Kidney epithelial cell (primary cell): ENCODE measurements around the gene PIGR. TPM values are rescaled to one million over a fixed set of nuclear protein-coding genes. Genes with fewer than 3 reads are reported as not detected.

Experiments used
- DNase-seq: peaks from one replicate; pipeline ENCODE4 v3.0.0-alpha.2; 2010; ENCODE audit warnings: low read depth
- H3K27me3 ChIP-seq: 2 replicates; pipeline ENCODE4 v1.6.0; 2011; ENCODE audit warnings: low read length; ENCODE audit not compliant: control insufficient read depth, insufficient read depth
- H3K36me3 ChIP-seq: 2 replicates; pipeline ENCODE4 v1.5.1; 2011; ENCODE audit warnings: low read length; ENCODE audit not compliant: control insufficient read depth, insufficient read depth
- H3K4me3 ChIP-seq: 2 replicates; pipeline ENCODE4 v1.5.1; 2011; ENCODE audit warnings: low read depth, mild to moderate bottlenecking, control low read depth, low read length
- total RNA-seq: library from RNA; depleted of rRNA; stranded (reverse); fragments of >200 nt; gene quantifications from 2 replicates; pipeline ENCODE4 v1.2.3, GENCODE V29; 2015
- TF ChIP-seq, protein P1 (sequence below): IDR thresholded peaks from 2 replicates; pipeline ENCODE4 v1.5.1; 2011; ENCODE audit warnings: mild to moderate bottlenecking, moderate library complexity, low read length, control low read depth, inconsistent platforms; ENCODE audit not compliant: insufficient read depth, poor library complexity, severe bottlenecking

Gene PIGR
- total RNA-seq, 1 donor from 2014 or later, result not detected

- H3K36me3 ChIP-seq, result no peaks in the 10 kb centered on the region
- no peak overlapping the region for H3K4me3 ChIP-seq
- no peaks in the 10 kb centered on the region for H3K27me3 ChIP-seq
- DNase-seq, result no peak
- TF ChIP-seq, protein P1, sequence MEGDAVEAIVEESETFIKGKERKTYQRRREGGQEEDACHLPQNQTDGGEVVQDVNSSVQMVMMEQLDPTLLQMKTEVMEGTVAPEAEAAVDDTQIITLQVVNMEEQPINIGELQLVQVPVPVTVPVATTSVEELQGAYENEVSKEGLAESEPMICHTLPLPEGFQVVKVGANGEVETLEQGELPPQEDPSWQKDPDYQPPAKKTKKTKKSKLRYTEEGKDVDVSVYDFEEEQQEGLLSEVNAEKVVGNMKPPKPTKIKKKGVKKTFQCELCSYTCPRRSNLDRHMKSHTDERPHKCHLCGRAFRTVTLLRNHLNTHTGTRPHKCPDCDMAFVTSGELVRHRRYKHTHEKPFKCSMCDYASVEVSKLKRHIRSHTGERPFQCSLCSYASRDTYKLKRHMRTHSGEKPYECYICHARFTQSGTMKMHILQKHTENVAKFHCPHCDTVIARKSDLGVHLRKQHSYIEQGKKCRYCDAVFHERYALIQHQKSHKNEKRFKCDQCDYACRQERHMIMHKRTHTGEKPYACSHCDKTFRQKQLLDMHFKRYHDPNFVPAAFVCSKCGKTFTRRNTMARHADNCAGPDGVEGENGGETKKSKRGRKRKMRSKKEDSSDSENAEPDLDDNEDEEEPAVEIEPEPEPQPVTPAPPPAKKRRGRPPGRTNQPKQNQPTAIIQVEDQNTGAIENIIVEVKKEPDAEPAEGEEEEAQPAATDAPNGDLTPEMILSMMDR, result no peak
Measured at GRCh38 chr1:206937425-206937824, 8.8 kb downstream of the PIGR start.

DNA sequence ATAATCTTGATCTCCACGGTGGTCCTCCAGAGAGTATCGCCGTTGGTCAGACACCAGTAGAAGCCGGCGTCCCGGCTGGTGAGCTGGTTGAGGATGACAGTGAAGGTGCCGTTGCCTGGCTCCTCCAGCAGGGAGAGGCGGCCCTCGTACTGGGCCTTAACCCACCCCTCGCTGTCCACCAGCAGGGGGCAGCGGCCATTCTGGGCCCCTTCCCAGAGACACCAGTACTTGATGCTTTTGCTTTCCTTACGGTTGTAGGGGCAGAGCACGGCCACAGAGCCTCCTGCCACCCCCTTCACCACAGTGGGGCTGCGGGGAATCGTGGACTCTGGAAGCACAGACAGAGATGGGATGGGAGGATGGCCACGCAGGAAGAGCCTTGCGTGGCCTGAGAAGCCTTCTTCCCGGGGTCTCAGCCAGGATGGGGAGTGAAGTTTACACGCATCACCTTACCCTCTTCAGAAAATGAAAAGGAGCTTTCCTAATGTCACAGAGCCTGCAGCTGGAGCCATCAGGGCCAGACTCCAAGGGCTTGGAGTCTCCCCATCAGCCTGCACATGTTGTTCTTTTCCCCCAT, 10.7 kb downstream of the PIGR start:
- TF ChIP-seq, protein P1, result peak; percentile 61
- no peak overlapping the region for H3K4me3 ChIP-seq
- H3K36me3 ChIP-seq, result no peaks in the 10 kb centered on the region
- no peak for DNase-seq
- H3K27me3 ChIP-seq, result no peaks in the 10 kb centered on the region

DNA sequence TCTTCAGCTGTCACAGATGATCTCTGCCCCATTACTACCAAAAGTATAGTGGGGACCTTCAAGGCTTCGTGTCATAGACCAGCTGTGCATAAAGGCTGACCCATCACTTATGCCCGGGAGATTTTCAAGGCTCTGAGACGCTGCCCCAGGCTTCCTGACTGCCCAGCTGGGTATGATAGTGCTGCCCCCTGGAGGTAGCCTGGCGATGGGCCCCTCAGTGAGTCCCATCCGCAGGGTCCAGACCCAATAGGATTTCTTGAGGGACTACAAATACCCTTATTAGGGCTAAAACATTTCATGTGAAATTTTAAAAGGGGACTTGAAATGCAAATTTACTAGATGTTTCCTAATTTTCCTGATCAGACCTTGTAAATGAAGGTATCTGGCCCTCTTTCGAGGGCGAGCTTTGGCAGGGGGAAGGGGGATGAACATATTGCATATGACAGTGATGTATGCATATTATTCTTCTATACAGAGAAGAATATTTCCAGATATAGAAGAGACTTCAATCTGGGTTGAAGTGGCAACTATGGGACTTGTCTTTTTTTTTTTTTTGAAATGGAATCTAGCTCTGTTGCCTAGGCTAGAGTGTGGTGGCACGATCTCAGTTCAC, 12.8 kb downstream of the PIGR start:
- Histone ChIP-seq H3K36me3 (no peaks in the 10 kb centered on the region), H3K27me3 (no peaks in the 10 kb centered on the region), H3K4me3 (no peak overlapping the region)
- no peak for DNase-seq
- TF ChIP-seq, protein P1, result peak; percentile 46

DNA sequence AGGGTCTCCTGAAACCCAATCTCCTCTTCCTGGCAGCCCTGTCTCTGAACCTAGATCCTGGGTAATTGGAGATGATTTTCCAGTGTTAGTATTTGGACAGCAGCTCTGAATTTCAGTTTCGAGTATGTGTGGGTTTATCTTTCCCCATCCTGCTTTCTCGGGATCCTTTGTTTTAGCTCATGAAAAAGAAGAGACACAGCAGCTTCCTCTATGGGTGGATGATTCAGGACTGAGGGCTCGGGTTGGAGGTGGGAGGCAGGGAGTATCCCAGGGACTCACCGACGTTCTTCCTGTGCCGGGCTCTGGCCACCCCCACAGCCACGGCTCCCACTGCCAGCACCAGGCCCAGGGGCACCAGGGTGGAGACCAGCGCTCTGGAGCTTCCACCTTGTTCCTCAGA, 14.1 kb downstream of the PIGR start:
- TF ChIP-seq, protein P1, result no peak

GRCh38 chr1:206931709-206932108, 14.6 kb downstream of the PIGR start:
- no peak for DNase-seq
- Histone ChIP-seq H3K36me3 (no peaks in the 10 kb centered on the region), H3K27me3 (no peaks in the 10 kb centered on the region), H3K4me3 (no peak overlapping the region)
- TF ChIP-seq, protein P1, result peak; percentile 14

More for the DNA sequence above, 14.1 kb downstream of the PIGR start:
- Histone ChIP-seq H3K36me3 (no peaks in the 10 kb centered on the region), H3K27me3 (no peaks in the 10 kb centered on the region), H3K4me3 (no peak overlapping the region)
- DNase-seq, result no peak

DNA sequence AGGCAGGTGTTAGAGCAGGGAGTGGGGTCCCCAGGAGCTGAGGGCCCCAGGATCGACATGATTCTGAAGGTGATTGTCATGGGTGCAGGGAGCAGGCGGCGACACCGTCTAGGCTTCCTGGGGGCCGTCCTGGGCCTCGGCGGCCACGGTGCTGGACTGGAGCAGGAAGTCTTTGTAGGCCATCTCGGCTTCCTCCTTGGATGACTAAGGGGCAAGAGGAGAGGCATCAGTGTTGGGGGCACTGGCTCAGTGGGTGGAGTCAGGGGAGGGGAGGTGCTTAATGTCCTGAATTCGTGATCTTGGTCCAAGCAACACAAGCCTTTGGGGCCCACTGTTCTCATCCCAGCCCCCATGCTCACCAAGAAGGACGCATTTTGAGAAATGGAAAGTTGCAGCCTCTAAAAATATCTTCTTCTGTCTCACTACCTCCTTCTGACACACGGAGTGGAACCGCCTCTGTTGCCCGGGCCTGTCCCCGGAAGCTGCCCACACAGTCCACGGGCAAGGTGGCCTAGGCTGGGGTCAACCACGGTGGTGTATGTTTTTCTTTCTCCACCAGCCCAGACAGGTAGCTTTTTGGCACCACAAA, 16.0 kb downstream of the PIGR start:
- TF ChIP-seq, protein P1, result no peak
- DNase-seq, result no peak
- no peaks in the 10 kb centered on the region for H3K27me3 ChIP-seq

More for the DNA sequence above, 16.0 kb downstream of the PIGR start:
- Histone ChIP-seq H3K4me3 (no peak overlapping the region), H3K36me3 (no peaks in the 10 kb centered on the region)
